ENCODE results near the gene SS18L1. TPM values are rescaled to one million over a fixed set of nuclear protein-coding genes. Genes with fewer than 3 reads are reported as not detected.

Gene SS18L1
- total RNA-seq, 1 donor from 2014 or later = 75.0 TPM

DNA sequence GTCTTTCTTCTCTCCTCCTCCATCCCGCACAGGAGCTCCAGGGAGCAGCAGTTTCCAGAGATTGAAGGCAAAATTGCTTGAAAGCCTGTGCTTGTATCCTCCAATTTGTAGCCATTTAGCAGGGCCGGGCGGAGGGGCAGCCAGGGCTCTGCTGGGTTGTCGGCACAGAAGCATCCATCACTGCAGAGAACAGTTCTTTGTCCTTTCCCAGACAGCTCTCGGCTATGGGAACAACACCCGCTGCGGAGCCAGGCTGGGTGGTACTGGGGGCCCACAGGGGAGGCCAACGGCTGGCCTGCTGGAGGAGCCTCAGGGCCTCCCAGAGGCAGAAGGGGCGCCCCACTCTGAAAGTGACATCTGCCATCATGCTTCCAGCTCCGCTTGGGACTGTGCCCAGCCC is 68.7 kb downstream of the SS18L1 start:
- DNase-seq = no peak

- DNase-seq = no peak
Measured at GRCh38 chr20:62214067-62214466, 70.5 kb downstream of the SS18L1 start.

GRCh38 chr20:62215020-62215990 is 71.7 kb downstream of the SS18L1 start:
- no peak for DNase-seq

DNA sequence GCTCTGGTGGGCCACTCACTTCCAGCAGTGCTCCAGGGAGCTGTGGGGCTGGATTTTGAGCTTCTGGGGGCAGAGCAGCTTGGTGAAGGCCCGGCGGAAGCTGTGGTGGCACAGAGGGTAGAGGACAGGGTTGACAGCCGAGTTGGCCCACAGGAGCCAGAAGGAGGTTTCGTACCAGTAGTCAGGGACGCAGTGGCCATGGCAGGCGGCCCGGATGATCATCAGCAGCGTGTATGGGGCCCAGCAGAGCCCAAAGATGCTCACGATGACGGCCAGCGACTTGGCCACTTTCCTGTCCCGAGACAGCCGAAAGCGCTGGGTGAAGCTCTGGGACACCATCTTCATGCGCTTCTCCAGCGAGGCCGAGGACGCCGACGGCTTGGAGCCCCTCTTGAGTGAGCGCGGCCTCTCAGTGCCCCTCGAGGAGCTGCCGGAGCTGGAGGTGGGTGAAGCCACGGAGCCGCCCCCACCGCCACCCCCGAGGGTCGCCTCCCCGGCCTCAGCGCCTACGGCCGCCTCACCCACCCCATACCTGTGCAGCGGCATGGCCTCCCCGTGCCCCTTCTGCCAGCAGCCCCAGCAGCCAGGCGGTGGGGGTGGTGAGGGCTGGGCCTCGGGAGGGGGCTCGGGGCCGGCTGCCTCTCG is 72.5 kb downstream of the SS18L1 start:
- no peak for DNase-seq

- DNase-seq = no peak
Measured at GRCh38 chr20:62216636-62217566, 73.3 kb downstream of the SS18L1 start.

DNA sequence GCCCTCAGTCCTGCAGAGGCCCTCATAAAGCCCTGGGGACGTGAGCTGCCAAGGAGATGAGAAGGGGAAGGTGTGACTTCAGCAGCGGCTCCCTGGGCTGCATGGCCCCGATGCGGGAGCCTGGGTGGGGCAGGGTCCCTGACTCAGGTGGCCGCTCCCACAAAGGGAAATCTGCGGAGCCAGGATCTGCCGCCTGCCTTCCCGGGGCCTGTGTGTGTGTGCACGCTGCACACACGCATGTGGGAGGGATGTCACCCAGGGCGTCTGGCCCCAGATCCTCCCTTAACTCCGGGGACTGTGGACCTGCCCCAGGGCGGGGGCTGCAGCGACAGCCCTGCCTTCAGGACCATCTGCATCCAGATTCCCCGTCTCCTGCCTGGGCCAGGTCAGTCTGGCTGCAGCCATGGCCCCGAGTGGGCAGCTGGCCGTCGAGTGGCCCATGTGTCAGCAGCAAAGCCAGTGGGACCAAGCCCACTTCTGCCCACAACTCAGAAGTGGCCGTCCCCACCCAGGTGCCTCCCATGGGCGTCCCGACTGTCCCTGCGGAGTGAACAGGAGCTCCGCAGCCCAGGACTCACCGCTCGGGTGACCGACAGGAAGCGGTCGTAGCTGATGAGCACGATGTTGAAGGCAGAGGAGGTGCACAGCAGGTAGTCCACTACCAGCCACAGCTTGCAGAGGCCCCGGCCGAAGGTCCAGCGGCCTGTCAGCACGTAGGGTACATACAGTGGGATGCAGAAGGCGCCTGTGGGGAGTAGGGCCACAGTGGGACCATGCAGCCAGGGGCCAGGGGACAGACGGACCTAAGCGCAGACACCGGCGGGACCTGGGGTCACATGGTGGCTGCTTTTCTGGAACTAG is 74.6 kb downstream of the SS18L1 start:
- no peak for DNase-seq

- DNase-seq = no peak
Measured at GRCh38 chr20:62219101-62219991, 75.8 kb downstream of the SS18L1 start.

- DNase-seq = peak; percentile 28
Measured at GRCh38 chr20:62219992-62220665, 76.6 kb downstream of the SS18L1 start, which contains the start of gene HRH3. TSS of gene HRH3 (minus strand) at chr20:62220278. CDS start at chr20:62219970, 308 bp downstream.

DNA sequence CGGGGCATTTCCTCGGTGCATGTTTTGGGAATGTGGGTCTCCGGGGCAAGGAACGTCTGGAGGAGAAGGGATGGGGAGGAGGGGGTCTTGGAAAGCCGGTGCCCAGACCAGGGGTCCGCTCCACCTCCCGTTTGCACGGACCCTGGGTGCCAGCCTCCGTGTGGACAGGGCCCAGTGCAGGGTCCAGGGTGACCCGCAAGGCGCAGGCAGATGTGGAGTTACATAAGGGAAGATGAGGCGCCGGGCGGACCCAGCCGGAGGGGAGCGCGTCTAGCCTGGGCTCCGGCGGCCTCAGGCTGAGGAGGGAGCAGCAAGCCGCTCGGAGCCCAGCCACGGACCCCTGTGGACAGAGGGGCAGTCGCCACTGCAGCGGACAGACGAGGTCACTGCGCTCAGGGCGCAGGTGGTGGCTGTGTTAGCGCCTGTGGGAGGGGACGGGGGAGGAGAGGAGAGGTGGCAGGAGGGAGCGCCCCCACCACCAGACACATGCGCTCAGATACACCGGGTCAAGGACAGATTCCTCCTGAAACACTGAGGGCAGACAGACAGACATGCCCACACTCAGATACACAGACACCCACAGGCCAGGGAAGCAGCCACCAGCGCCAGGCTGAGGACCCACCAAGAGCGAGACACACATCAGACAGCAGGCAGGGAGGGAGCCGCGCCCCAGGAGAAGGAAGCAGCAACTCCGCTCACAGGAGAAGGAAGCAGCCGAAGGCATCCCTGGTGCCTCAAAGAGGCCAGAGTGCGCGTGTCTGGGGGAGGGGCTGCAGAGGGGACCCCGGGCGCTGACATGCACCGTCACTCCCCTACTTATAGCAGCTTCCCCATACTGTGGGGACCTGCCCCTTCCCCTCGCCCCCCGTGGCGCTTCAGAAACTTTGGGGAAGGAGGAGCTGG is 77.3 kb downstream of the SS18L1 start:
- no peak for DNase-seq

- DNase-seq = no peak
Measured at GRCh38 chr20:62222266-62222850, 78.8 kb downstream of the SS18L1 start.

- DNase-seq = no peak
Measured at GRCh38 chr20:62222972-62223371, 79.4 kb downstream of the SS18L1 start.

DNA sequence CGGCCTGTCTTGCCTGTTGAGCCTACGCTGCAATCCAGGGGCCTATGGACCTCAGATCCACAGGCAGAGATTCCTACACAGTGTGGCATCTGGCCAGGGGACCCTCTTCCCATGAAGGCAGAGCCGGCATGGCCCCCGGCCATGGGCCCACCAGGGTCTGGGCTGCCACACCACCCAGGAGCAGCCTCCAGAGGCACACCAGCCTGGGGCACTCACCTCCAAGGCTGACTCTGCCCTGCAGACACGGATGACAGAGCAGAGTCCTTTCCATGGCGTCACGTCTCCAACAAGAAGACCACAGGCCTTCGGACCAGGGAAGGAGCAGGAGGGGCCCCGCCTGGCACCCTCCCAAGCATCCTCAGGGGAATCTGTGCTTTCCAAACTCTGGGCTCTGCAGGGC is 80.0 kb downstream of the SS18L1 start:
- DNase-seq = no peak

- no peak for DNase-seq
Measured at GRCh38 chr20:62224113-62224855, 80.7 kb downstream of the SS18L1 start.

- DNase-seq = no peak
Measured at GRCh38 chr20:62225026-62225425, 81.5 kb downstream of the SS18L1 start.

- DNase-seq = no peak
Measured at GRCh38 chr20:62225820-62226635, 82.5 kb downstream of the SS18L1 start.
